ENCODE data around the gene LNP1. TPM values are rescaled to one million over a fixed set of nuclear protein-coding genes. Genes with fewer than 3 reads are reported as not detected.

LNP1 gene
- total RNA-seq, 2 donors from 2014 or later: 0.73 to 3.4 TPM

- no peak for DNase-seq (ENCODE audit: low spot score)
- H3K4me3 ChIP-seq: no peak overlapping the region
- H3K27ac ChIP-seq: no peak overlapping the region
- no peaks in the 10 kb centered on the region for H3K9me3 ChIP-seq
- no peaks in the 10 kb centered on the region for H3K4me1 ChIP-seq (replicated peaks)
- no peaks in the 10 kb centered on the region for H3K27me3 ChIP-seq (replicated peaks; ENCODE audit: insufficient read depth)
- intact Hi-C loops (cut with DNase I): no loop called here
- TF ChIP-seq CTCF (IDR thresholded peaks at IDR 0.05) (no peak), POLR2AphosphoS5 (IDR thresholded peaks at IDR 0.05) (no peak)
- no peaks in the 10 kb centered on the region for H3K36me3 ChIP-seq
- 63% methylated on average over 1 of the region's 1 CpG for WGBS
Measured at GRCh38 chr3:100448079-100448478, 46.7 kb downstream of the LNP1 start.

- 36% methylated on average over 2 of the region's 2 CpGs for WGBS
Measured at GRCh38 chr3:100449214-100449613, 47.9 kb downstream of the LNP1 start.

GRCh38 chr3:100454677-100455076 lies 53.3 kb downstream of the LNP1 start:
- no peaks in the 10 kb centered on the region for H3K36me3 ChIP-seq
- H3K27me3 ChIP-seq (replicated peaks; ENCODE audit: insufficient read depth): no peaks in the 10 kb centered on the region
- intact Hi-C loops (cut with DNase I): no loop called here
- 86% methylated on average over 4 of the region's 4 CpGs for WGBS
- H3K4me1 ChIP-seq (replicated peaks): no peaks in the 10 kb centered on the region
- no peaks in the 10 kb centered on the region for H3K9me3 ChIP-seq
- no peak overlapping the region for H3K27ac ChIP-seq
- no peak overlapping the region for H3K4me3 ChIP-seq
- TF ChIP-seq POLR2AphosphoS5 (IDR thresholded peaks at IDR 0.05): no peak
- no peak for TF ChIP-seq POLR2A (IDR thresholded peaks at IDR 0.05)
- TF ChIP-seq CTCF (IDR thresholded peaks at IDR 0.05): no peak
- no peak for DNase-seq (ENCODE audit: low spot score)

More at GRCh38 chr3:100449214-100449613, 47.9 kb downstream of the LNP1 start:
- Histone ChIP-seq H3K27me3 (replicated peaks; ENCODE audit: insufficient read depth) (no peaks in the 10 kb centered on the region), H3K4me1 (replicated peaks) (no peaks in the 10 kb centered on the region), H3K27ac (no peak overlapping the region), H3K36me3 (no peaks in the 10 kb centered on the region), H3K4me3 (no peak overlapping the region), H3K9me3 (no peaks in the 10 kb centered on the region)
- TF ChIP-seq CTCF (IDR thresholded peaks at IDR 0.05) (no peak), POLR2AphosphoS5 (IDR thresholded peaks at IDR 0.05) (no peak), POLR2A (IDR thresholded peaks at IDR 0.05) (no peak)
- DNase-seq (ENCODE audit: low spot score): no peak
- intact Hi-C loops (cut with DNase I): no loop called here

GRCh38 chr3:100455841-100456550 lies 54.7 kb downstream of the LNP1 start:
- no peak overlapping the region for H3K27ac ChIP-seq
- TF ChIP-seq POLR2A (IDR thresholded peaks at IDR 0.05) (no peak), CTCF (IDR thresholded peaks at IDR 0.05) (no peak), POLR2AphosphoS5 (IDR thresholded peaks at IDR 0.05) (no peak)
- 68% methylated on average over 2 of the region's 2 CpGs for WGBS

GRCh38 chr3:100456745-100457144 lies 55.4 kb downstream of the LNP1 start:
- Histone ChIP-seq H3K27me3 (replicated peaks; ENCODE audit: insufficient read depth) (no peaks in the 10 kb centered on the region), H3K4me1 (replicated peaks) (no peaks in the 10 kb centered on the region), H3K4me3 (no peak overlapping the region), H3K27ac (no peak overlapping the region), H3K9me3 (no peaks in the 10 kb centered on the region), H3K36me3 (no peaks in the 10 kb centered on the region)
- intact Hi-C loops (cut with DNase I): no loop called here
- TF ChIP-seq POLR2AphosphoS5 (IDR thresholded peaks at IDR 0.05) (no peak), CTCF (IDR thresholded peaks at IDR 0.05) (no peak), POLR2A (IDR thresholded peaks at IDR 0.05) (no peak)
- DNase-seq (ENCODE audit: low spot score): no peak
- WGBS: 95% methylated on average over 1 of the region's 1 CpG

More at GRCh38 chr3:100455841-100456550, 54.7 kb downstream of the LNP1 start:
- H3K4me3 ChIP-seq: no peak overlapping the region
- H3K36me3 ChIP-seq: no peaks in the 10 kb centered on the region
- no peaks in the 10 kb centered on the region for H3K27me3 ChIP-seq (replicated peaks; ENCODE audit: insufficient read depth)
- no peak for DNase-seq (ENCODE audit: low spot score)
- H3K4me1 ChIP-seq (replicated peaks): no peaks in the 10 kb centered on the region
- intact Hi-C loops (cut with DNase I): no loop called here
- H3K9me3 ChIP-seq: no peaks in the 10 kb centered on the region
